ENCODE data around the gene MAP3K2. TPM values are rescaled to one million over a fixed set of nuclear protein-coding genes. Genes with fewer than 3 reads are reported as not detected.

Gene MAP3K2
- total and polyA plus RNA-seq, 10 of the 15 experiments (the other 5 are each of a cell fraction or from before 2014, with no cell fraction given), result 2.7 to 39.6 (median 16.1) TPM

DNA sequence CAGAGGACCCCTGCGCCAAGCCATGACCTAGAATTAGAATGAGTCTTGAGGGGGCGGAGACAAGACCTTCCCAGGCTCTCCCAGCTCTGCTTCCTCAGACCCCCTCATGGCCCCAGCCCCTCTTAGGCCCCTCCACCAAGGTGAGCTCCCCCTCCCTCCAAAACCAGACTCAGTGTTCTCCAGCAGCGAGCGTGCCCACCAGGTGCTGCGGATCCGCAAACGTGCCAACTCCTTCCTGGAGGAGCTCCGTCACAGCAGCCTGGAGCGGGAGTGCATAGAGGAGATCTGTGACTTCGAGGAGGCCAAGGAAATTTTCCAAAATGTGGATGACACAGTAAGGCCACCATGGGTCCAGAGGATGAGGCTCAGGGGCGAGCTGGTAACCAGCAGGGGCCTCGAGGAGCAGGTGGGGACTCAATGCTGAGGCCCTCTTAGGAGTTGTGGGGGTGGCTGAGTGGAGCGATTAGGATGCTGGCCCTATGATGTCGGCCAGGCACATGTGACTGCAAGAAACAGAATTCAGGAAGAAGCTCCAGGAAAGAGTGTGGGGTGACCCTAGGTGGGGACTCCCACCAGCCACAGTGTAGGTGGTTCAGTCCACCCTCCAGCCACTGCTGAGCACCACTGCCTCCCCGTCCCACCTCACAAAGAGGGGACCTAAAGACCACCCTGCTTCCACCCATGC is 33.5 kb upstream of the MAP3K2 start:
- Histone ChIP-seq H3K27me3 (replicated peaks in 1 of 2; ENCODE audit: control insufficient read depth in 2 of 2, insufficient read depth in 2 of 2, low read length in 1 of 2) (peaks cover 6 to 7% of the 10 kb centered on the region in 2 experiments), H3K9ac (ENCODE audit: control insufficient read depth, insufficient read depth, low read length) (no peak overlapping the region), H3K79me2 (ENCODE audit: control insufficient read depth, insufficient read depth, low read length) (no peaks in the 10 kb centered on the region), H3K4me2 (ENCODE audit: control insufficient read depth, insufficient read depth) (no peak overlapping the region), H3K4me1 (ENCODE audit: control insufficient read depth, insufficient read depth, low read length) (peaks cover 7% of the 10 kb centered on the region), H3K27ac (ENCODE audit: control insufficient read depth, insufficient read depth) (no peak overlapping the region), H2AFZ (ENCODE audit: control insufficient read depth, low read depth, low read length) (no peak overlapping the region), H4K20me1 (ENCODE audit: control insufficient read depth, insufficient read depth) (no peaks in the 10 kb centered on the region), H3K36me3 (ENCODE audit: control insufficient read depth in 2 of 2, insufficient read depth in 2 of 2, low read length in 1 of 2) (no peaks in the 10 kb centered on the region), H3K9me3 (replicated peaks; ENCODE audit: control insufficient read depth, insufficient read depth, low read length) (no peaks in the 10 kb centered on the region), H3K4me3 (no peak overlapping the region)
- WGBS (ENCODE audit: insufficient coverage, insufficient replicate concordance, low lambda C conversion rate, missing lambda C conversion rate), result 56% methylated on average over 15 of the region's 15 CpGs
- DNase-seq (ENCODE audit: low read depth, low spot score) (no peak), FAIRE-seq (no peak), ATAC-seq (no peak)
- ChIA-PET CTCF (interaction anchor here (1.2 kb wide), 1 partner anchor 15 kb away, joined by 3 read pairs; no protein-coding TSS in a partner anchor), SMC1A (ENCODE audit: uncharacterized antibody, unreplicated experiment) (no interaction called here), POLR2A (no interaction called here), RAD21 (ENCODE audit: unreplicated experiment) (no interaction called here)
- intact Hi-C loops (cut with micrococcal nuclease; ENCODE audit: unreplicated experiment), result no loop called here
- no peak for TF ChIP-seq JUNB (IDR thresholded peaks at IDR 0.05)
- no peak for TF ChIP-seq USF1 (IDR thresholded peaks at IDR 0.05; ENCODE audit: borderline replicate concordance, extremely low read length, insufficient read depth, low read depth, low read length)
- TF ChIP-seq CHD4 (IDR thresholded peaks at IDR 0.05), result no peak
- no peak for TF ChIP-seq HDAC6 (IDR thresholded peaks at IDR 0.05; ENCODE audit: unreplicated experiment)
- TF ChIP-seq SUPT20H (IDR thresholded peaks at IDR 0.05; ENCODE audit: borderline replicate concordance, control insufficient read depth, low read depth, low read length), result no peak
- TF ChIP-seq SUZ12 (IDR thresholded peaks at IDR 0.05; ENCODE audit: unreplicated experiment), result no peak
- no peak for TF ChIP-seq RAD21 (IDR thresholded peaks at IDR 0.05; ENCODE audit: insufficient read depth, low read depth, low read length)
- TF ChIP-seq FOXM1 (IDR thresholded peaks at IDR 0.05; ENCODE audit: low read depth, low read length), result no peak
- no peak for TF ChIP-seq BACH1 (IDR thresholded peaks at IDR 0.05; ENCODE audit: borderline replicate concordance)
- no peak for TF ChIP-seq NKRF (conservative IDR thresholded peaks at IDR 0.05)
- no peak for TF ChIP-seq ZBED1 (IDR thresholded peaks at IDR 0.05; ENCODE audit: borderline replicate concordance)
- no TSS peak for BruUV-seq (replicated peaks)
- in situ Hi-C loops (cut with MboI), result no loop called here
